Glomerular endothelial cell (primary cell): ENCODE results near the gene PDSS1. TPM values are rescaled to one million over a fixed set of nuclear protein-coding genes. Genes with fewer than 3 reads are reported as not detected.

Source experiments
- DNase-seq: peaks from one replicate; pipeline ENCODE4 v3.0.0-alpha.2; 2011; ENCODE audit warnings: low read depth, low spot score; ENCODE audit errors: extremely low read depth
- total RNA-seq: library from RNA; depleted of rRNA; stranded (reverse); fragments of >200 nt; gene quantifications from 2 replicates; pipeline ENCODE4 v1.2.3, GENCODE V29; 2015

Gene PDSS1
- total RNA-seq, 1 donor from 2014 or later = 4.7 TPM

GRCh38 chr10:26790221-26790995 lies 92.9 kb downstream of the PDSS1 start:
- no peak for DNase-seq

GRCh38 chr10:26792758-26793495 lies 95.4 kb downstream of the PDSS1 start:
- DNase-seq = no peak

Other genes with a start within 250 kb of the PDSS1 start
- gene ABI1, start 163.3 kb downstream of the PDSS1 start, total RNA-seq = 50.5 and 59.9 TPM in 2 replicates